Choroid plexus epithelial cell (primary cell): ENCODE data around the gene ASGR1.
"Not testable (repeated sequence)": the region's sequence is repeated elsewhere in the genome, so short reads cannot be mapped to it uniquely, and the experiment has no call there.

Experiments
- DNase-seq: peaks from one replicate; pipeline ENCODE4 v3.0.0-alpha.2; 2010; ENCODE audit warnings: low read depth
- H3K4me3 ChIP-seq: 2 replicates; pipeline ENCODE4 v1.5.1; 2011; ENCODE audit warnings: low read depth, mild to moderate bottlenecking, control low read depth, low read length, moderate library complexity
- TF ChIP-seq, protein P1 (sequence below): conservative IDR thresholded peaks from 2 replicates; pipeline ENCODE4 v1.5.1; 2011; ENCODE audit warnings: low read depth, mild to moderate bottlenecking, control low read depth, inconsistent platforms, low read length, moderate library complexity

ASGR1 gene

DNA sequence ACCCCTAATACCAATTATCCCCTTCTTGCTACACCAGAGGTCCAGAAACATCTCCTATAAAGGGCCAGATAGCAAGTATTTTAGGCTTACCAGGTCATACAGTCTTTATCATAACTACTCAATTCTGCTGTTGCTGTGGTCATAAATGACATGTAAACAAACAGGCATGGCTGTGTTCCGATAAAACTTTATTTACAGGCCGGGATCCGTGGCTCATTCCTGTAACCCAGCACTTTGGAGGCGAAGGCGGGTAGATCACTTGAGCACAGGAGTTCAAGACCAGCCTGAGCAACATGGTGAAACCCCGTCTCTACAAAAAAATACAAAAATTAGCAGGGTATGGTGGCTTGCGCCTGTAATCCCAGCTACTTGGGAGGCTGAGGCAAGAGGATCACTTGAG lies 12.3 kb downstream of the ASGR1 start:
- no peak for DNase-seq
- TF ChIP-seq, protein P1, sequence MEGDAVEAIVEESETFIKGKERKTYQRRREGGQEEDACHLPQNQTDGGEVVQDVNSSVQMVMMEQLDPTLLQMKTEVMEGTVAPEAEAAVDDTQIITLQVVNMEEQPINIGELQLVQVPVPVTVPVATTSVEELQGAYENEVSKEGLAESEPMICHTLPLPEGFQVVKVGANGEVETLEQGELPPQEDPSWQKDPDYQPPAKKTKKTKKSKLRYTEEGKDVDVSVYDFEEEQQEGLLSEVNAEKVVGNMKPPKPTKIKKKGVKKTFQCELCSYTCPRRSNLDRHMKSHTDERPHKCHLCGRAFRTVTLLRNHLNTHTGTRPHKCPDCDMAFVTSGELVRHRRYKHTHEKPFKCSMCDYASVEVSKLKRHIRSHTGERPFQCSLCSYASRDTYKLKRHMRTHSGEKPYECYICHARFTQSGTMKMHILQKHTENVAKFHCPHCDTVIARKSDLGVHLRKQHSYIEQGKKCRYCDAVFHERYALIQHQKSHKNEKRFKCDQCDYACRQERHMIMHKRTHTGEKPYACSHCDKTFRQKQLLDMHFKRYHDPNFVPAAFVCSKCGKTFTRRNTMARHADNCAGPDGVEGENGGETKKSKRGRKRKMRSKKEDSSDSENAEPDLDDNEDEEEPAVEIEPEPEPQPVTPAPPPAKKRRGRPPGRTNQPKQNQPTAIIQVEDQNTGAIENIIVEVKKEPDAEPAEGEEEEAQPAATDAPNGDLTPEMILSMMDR = no peak
- H3K4me3 ChIP-seq = no peak overlapping the region

DNA sequence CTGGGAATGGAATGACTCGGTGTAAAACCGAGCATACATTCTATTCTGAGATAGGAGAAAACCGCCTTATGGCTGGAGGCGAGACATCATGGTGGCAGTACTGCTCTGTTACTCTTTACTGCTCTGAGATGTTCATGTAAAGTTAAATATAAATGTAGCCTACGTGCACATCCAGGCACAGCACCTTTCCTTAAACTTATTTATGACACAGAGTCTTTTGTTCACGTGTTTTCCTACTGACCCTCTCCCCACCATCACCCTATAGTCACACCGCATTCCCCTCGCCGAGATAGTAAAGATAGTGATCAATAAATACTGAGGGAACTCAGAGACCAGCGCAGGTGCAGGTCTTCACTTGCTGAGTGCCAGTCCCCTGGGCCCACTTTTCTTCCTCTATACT lies 19.6 kb downstream of the ASGR1 start:
- H3K4me3 ChIP-seq, DNase-seq: not testable (repeated sequence)

DNA sequence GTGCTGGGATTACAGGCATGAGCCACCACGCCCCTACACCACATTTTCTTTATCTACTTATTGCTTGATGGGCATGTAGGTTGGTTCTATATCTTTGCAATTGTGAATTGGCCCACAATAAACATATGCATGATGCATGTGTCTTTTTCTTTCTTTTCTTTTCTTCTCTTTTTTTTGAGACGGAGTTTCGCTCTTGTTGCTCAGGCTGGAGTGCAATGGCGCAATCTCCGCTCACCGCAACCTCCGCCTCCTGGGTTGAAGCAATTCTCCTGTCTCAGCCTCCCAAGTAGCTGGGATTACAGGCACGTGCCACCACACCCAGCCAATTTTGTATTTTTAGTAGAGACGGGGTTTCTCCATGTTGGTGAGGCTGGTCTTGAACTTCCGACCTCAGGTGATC lies 20.7 kb downstream of the ASGR1 start:
- H3K4me3 ChIP-seq, DNase-seq: not testable (repeated sequence)

DNA sequence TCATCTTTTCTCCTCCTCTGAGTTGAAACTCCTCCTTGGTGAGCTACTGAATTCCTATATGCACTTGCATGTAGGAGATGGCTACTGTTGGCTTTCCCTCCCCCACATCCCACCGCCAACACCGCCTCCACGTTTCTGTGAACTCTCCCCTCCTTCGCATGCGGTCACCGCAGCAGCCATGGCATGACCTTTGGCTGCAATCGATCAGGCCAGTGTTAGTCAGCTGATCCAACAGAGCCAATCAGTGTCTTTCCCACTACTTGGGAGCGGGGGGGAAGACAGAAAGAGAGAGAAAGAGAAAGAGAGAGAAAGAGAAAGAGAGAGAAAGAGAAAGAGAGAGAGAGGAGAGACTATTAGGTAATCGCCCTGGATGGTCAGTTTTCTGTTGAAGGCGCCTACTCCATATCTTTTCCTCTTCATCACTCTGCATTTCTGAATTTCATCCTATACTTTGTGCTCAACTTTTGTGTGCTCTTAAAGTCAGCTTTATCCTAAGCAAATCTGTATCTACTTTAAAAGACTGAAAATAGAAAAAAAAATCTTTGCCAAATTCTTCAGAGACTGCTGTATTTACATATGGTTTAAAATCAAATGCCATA lies 22.7 kb downstream of the ASGR1 start:
- H3K4me3 ChIP-seq = no peak overlapping the region
- no peak for DNase-seq
- TF ChIP-seq, protein P1 = no peak

DNA sequence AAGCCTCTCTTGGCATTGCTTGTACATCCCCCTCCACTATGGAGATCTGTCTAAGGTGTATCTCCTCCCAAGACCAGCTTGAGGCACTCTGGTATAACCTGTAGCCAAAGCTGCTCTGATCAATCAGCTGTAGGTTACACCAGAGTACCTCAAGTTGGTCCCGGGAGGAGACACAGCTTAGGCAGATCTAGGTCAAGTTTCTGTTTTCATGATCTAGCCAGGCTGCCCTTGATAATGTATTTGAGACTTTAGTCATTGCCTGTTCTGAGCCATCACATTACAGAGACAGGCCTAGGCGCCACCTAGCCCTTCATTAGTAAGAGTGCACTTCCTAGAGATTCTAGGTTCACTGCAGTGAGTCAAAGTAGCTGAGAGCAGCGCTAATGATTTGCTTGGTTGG lies 31.4 kb downstream of the ASGR1 start:
- no peak for DNase-seq
- TF ChIP-seq, protein P1 = no peak

DNA sequence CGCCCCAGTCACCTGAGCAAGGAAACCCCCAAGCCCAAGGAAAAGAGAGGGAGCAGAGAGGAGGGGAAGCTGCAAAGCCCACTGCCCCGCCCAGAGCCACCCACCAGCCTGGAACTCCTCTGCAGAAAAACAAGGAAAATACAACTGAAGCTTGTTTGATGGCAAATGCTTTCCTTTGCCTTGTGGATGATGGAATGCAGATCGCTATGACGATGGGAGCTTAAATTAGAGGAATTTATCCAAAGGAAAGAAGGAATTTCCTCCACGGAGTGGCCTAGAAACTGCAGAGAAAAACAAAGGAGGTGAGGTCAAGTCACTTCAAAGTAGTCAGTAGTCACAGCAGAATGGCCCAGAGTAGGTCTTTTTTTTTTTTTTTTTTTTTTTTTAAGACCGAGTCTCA lies 33.1 kb downstream of the ASGR1 start:
- H3K4me3 ChIP-seq = no peak overlapping the region
- DNase-seq = no peak
- TF ChIP-seq, protein P1 = no peak

More for the DNA sequence above, 31.4 kb downstream of the ASGR1 start:
- no peak overlapping the region for H3K4me3 ChIP-seq

DNA sequence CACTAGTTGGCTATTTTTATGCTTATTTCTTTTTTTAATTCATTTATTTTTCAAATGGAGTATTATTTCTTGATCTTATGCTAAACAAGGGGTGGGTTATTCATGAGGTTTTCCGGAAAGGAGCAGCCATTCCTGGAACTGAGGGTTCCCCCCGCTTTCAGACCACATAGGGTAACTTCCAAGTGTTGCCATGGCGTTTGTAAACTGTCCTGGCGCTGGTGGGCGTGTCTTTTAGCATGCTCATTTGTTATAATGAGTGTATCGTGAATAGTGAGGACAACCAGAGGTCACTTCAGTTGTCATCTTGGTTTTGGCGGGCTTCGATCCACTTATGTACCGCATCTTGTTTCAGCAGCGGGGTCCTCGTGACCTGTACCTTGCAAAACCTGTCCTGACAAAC lies 35.0 kb downstream of the ASGR1 start:
- DNase-seq = no peak
- TF ChIP-seq, protein P1 = no peak
- H3K4me3 ChIP-seq = no peak overlapping the region

DNA sequence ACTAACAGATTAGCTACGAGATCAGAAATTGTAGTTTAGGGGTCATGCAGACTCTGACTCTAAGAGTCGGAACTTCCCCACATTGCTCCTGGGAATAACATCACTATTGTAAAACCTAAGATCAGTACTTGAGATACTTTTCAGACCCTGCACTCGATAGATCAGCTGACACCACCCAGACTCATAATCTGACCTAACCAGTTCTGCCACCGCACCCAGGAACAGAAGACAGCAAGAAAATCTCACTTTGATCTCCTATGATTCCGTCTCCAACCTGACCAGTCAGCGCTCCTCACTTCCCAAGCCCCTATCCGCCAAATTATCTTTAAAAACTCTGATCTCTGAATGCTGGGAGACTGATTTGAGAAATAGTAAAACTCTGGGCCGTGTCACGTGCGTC lies 37.3 kb downstream of the ASGR1 start:
- TF ChIP-seq, protein P1 = no peak
- H3K4me3 ChIP-seq = no peak overlapping the region
- no peak for DNase-seq
